ENCODE data around the gene KRTAP10-11. TPM values are rescaled to one million over a fixed set of nuclear protein-coding genes. Genes with fewer than 3 reads are reported as not detected.
"Not testable (repeated sequence)": the region's sequence is repeated elsewhere in the genome, so short reads cannot be mapped to it uniquely, and the experiment has no call there.

KRTAP10-11 gene
- total and polyA plus RNA-seq, 4 donors: not detected

DNA sequence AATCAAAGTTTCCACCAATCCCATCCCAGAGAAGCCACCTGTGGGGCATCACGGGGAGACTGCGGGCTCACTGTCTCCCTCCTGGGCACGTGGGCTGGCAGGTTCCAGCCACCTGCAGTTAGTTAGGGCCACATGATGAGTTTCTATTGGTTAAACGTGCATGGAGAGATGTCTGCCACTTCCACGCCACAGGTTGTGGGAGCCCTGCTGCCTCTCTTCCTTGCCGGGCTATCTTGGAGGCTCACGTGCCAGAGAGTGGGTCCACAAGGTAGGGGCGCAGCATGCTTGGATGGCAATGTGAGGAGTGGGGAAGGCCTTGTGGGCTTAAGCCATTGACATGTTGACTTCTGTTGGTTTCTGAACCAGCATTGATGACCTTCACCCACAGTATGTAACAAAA is 42.3 kb upstream of the KRTAP10-11 start:
- no peak overlapping the region for H3K27ac ChIP-seq (ENCODE audit: low read depth, low read length)
- 92% methylated on average over 5 of the region's 8 CpGs for WGBS (ENCODE audit: insufficient coverage)
- no peaks in the 10 kb centered on the region for H3K27me3 ChIP-seq (ENCODE audit: control insufficient read depth, insufficient read depth, low read length)
- no peaks in the 10 kb centered on the region for H3K9me3 ChIP-seq (ENCODE audit: control insufficient read depth, insufficient read depth, low read length)
- H3K4me1 ChIP-seq (ENCODE audit: control insufficient read depth, insufficient read depth, low read length): no peaks in the 10 kb centered on the region
- no peak overlapping the region for H3K4me3 ChIP-seq (ENCODE audit: low read depth, low read length)
- no peak for DNase-seq (ENCODE audit: low read depth in 4 of 6, low spot score in 6 of 6)
- no peaks in the 10 kb centered on the region for H3K36me3 ChIP-seq (ENCODE audit: control insufficient read depth, insufficient read depth, low read length)

DNA sequence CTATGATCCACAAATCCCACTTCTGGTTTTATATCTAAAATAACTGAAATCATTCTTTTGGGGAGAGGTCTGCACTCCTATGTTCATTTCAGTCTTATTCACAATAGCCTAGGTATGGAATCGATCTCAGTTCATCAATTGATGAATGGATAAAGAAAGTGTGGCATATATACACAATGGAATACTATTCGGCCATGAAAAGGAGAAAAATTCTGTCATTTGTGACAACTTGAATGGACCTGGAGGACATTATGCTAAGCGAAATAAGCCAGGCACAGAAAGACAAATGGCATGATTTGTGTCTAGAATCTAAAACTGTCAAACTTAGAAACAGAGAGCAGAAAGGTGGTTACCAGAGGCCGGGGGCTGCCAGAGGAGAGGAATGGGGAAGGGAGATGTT is 39.7 kb upstream of the KRTAP10-11 start:
- DNase-seq (ENCODE audit: low read depth in 4 of 6, low spot score in 6 of 6): no peak
- Histone ChIP-seq H3K9me3 (ENCODE audit: control insufficient read depth, insufficient read depth, low read length) (peaks cover 6% of the 10 kb centered on the region), H3K27me3 (ENCODE audit: control insufficient read depth, insufficient read depth, low read length) (no peaks in the 10 kb centered on the region), H3K36me3 (ENCODE audit: control insufficient read depth, insufficient read depth, low read length) (no peaks in the 10 kb centered on the region), H3K27ac (ENCODE audit: low read depth, low read length) (no peak overlapping the region), H3K4me1 (ENCODE audit: control insufficient read depth, insufficient read depth, low read length) (no peaks in the 10 kb centered on the region), H3K4me3 (ENCODE audit: low read depth, low read length) (no peak overlapping the region)
- WGBS (ENCODE audit: insufficient coverage): 74% methylated on average over 2 of the region's 4 CpGs

GRCh38 chr21:44609193-44609592 is 37.0 kb upstream of the KRTAP10-11 start:
- Histone ChIP-seq H3K4me3 (ENCODE audit: low read depth, low read length) (no peak overlapping the region), H3K9me3 (ENCODE audit: control insufficient read depth, insufficient read depth, low read length) (peaks cover 6% of the 10 kb centered on the region), H3K27ac (ENCODE audit: low read depth, low read length) (no peak overlapping the region), H3K36me3 (ENCODE audit: control insufficient read depth, insufficient read depth, low read length) (no peaks in the 10 kb centered on the region), H3K4me1 (ENCODE audit: control insufficient read depth, insufficient read depth, low read length) (no peaks in the 10 kb centered on the region), H3K27me3 (ENCODE audit: control insufficient read depth, insufficient read depth, low read length) (no peaks in the 10 kb centered on the region)
- DNase-seq (ENCODE audit: low read depth in 4 of 6, low spot score in 6 of 6): no peak

DNA sequence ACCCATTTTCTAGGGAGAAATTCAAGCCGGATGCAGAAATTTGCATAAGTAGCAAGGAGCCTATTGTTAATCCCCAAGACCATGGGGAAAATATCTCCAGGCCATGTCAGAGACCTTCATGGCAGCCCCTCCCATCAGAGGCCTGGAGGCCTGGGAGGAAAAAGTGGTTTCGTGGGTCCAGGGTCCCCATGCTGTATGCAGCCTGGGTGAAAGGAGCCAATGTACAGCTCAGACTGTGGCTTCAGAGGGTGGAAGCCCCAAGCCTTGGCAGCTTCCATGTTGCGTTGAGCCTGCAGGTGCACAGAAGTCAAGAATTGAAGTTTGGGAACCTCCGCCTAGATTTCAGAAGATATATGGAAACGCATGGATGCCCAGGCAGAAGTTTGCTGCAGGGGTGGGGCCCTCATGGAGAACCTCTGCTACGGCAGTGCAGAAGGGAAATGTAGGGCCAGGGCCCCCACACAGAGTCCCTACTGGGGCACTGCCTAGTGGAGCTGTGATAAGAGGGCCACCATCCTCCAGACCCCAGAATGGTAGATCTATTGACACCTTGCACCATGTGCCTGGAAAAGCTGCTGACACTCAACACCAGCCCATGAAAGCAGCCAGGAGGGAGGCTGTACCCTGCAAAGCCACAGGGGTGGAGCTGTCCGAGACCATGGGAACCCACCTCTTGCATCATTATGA is 35.9 kb upstream of the KRTAP10-11 start:
- DNase-seq (ENCODE audit: low read depth in 4 of 6, low spot score in 6 of 6); H3K27me3 ChIP-seq (ENCODE audit: control insufficient read depth, insufficient read depth, low read length); H3K4me1 ChIP-seq (ENCODE audit: control insufficient read depth, insufficient read depth, low read length); H3K36me3 ChIP-seq (ENCODE audit: control insufficient read depth, insufficient read depth, low read length); H3K4me3 ChIP-seq (ENCODE audit: low read depth, low read length); H3K9me3 ChIP-seq (ENCODE audit: control insufficient read depth, insufficient read depth, low read length); H3K27ac ChIP-seq (ENCODE audit: low read depth, low read length): not testable (repeated sequence)
- 98% methylated on average over 6 of the region's 7 CpGs for WGBS (ENCODE audit: insufficient coverage)

DNA sequence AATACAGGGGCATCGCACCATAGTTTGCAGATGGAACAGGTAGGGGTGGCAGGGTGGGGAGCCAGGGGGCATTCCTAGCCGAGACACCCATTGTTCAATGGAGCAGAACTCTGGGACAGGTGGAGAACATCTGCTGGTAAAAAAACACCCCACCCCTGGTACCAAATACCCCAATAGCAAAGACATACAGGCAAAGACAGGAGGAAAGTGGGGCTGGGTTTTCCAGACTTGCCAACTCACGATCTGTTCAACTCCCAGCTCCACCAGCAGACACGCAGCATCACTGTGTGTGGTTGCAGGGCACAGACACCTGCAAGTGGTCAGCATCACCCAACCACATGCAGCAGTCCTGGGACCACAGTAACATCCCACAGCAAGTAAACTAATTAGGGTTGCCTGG is 34.7 kb upstream of the KRTAP10-11 start:
- DNase-seq (ENCODE audit: low read depth in 4 of 6, low spot score in 6 of 6): no peak
- Histone ChIP-seq H3K4me3 (ENCODE audit: low read depth, low read length) (no peak overlapping the region), H3K4me1 (ENCODE audit: control insufficient read depth, insufficient read depth, low read length) (no peaks in the 10 kb centered on the region), H3K27me3 (ENCODE audit: control insufficient read depth, insufficient read depth, low read length) (no peaks in the 10 kb centered on the region), H3K36me3 (ENCODE audit: control insufficient read depth, insufficient read depth, low read length) (no peaks in the 10 kb centered on the region), H3K27ac (ENCODE audit: low read depth, low read length) (no peak overlapping the region), H3K9me3 (ENCODE audit: control insufficient read depth, insufficient read depth, low read length) (peaks cover 6% of the 10 kb centered on the region)
- 95% methylated on average over 3 of the region's 4 CpGs for WGBS (ENCODE audit: insufficient coverage)

- Histone ChIP-seq H3K4me1 (ENCODE audit: control insufficient read depth, insufficient read depth, low read length) (no peaks in the 10 kb centered on the region), H3K27me3 (ENCODE audit: control insufficient read depth, insufficient read depth, low read length) (no peaks in the 10 kb centered on the region), H3K4me3 (ENCODE audit: low read depth, low read length) (no peak within 1 kb of the TSS), H3K36me3 (ENCODE audit: control insufficient read depth, insufficient read depth, low read length) (no peaks in the 10 kb centered on the region), H3K9me3 (ENCODE audit: control insufficient read depth, insufficient read depth, low read length) (peaks cover 6% of the 10 kb centered on the region), H3K27ac (ENCODE audit: low read depth, low read length) (no peak within 1 kb of the TSS)
- DNase-seq (ENCODE audit: low read depth in 4 of 6, low spot score in 6 of 6): no peak
- WGBS (ENCODE audit: insufficient coverage): 86% methylated on average over 8 of the region's 8 CpGs
Measured at GRCh38 chr21:44612029-44612486, 34.2 kb upstream of the KRTAP10-11 start, which contains the start of gene KRTAP10-8. Gene KRTAP10-8 (plus strand): TSS chr21:44612079. CDS start chr21:44612101, 22 bp downstream.

DNA sequence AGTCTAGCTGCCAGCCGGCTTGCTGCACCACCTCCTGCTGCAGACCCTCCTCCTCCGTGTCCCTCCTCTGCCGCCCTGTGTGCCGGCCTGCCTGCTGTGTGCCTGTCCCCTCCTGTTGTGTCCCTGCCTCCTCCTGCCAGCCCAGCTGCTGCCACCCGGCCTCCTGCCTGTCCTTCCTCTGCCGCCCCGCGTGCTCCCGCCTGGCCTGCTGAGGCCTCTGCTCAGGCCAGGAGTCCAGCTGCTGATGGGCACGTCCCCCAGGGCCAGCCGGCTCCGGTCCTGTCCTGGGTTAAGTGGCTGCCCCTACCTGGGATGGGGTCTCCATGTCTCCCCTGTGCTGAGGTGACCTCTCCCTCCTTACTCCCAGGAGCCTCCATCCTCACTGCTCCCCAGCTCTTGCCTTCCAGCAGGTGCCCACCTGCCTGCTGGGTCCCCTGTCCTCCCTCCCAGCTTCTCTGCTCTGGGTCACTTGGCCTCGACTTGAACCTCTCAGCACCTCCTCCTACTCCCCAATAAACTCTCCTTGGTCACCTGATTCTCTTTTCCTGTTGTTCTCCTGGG is 33.5 kb upstream of the KRTAP10-11 start:
- 80% methylated on average over 13 of the region's 13 CpGs for WGBS (ENCODE audit: insufficient coverage)
- Histone ChIP-seq H3K4me3 (ENCODE audit: low read depth, low read length) (no peak overlapping the region), H3K36me3 (ENCODE audit: control insufficient read depth, insufficient read depth, low read length) (no peaks in the 10 kb centered on the region), H3K27ac (ENCODE audit: low read depth, low read length) (no peak overlapping the region), H3K4me1 (ENCODE audit: control insufficient read depth, insufficient read depth, low read length) (no peaks in the 10 kb centered on the region), H3K27me3 (ENCODE audit: control insufficient read depth, insufficient read depth, low read length) (no peaks in the 10 kb centered on the region), H3K9me3 (ENCODE audit: control insufficient read depth, insufficient read depth, low read length) (peaks cover 6% of the 10 kb centered on the region)
- no peak for DNase-seq (ENCODE audit: low read depth in 4 of 6, low spot score in 6 of 6)

DNA sequence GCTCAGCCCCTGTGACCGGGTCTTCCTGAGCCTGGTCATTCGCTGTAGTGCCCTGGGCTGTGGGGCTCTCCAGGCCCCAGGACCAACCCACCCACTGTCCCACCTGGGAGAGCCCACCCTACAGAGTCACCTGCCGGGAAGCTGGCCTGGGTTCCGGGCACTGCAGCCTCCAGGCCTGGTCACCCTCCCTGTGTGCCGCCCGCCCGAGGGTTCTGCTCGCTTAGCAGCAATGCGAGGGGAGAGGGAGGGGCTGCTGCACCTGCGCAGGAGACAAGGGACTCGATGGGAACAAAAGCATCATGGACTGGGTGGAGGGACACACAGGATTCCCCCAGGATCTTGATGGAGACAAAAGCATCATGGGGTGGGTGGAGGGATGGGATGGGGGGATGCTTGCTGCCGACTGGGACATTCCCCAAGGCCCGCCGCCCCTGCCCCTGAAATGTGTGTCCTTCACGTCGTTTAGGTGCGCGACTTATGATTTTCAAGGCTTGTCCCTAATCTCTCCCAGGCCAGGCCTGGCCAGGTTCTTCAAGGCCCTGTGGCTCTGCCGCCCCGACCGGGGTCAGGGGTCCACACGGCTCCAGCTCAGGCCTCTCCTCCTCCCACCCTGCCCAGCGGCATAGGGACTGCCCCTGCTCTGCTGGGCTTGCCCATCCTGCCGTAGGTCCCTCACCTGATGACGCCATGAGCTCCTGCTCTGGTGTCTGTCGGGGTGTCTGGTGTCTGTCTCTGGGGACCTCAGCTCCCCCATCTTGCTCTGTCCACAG is 32.6 kb upstream of the KRTAP10-11 start:
- H3K27me3 ChIP-seq (ENCODE audit: control insufficient read depth, insufficient read depth, low read length): no peaks in the 10 kb centered on the region
- H3K4me1 ChIP-seq (ENCODE audit: control insufficient read depth, insufficient read depth, low read length): no peaks in the 10 kb centered on the region
- H3K27ac ChIP-seq (ENCODE audit: low read depth, low read length): no peak overlapping the region
- 91% methylated on average over 26 of the region's 26 CpGs for WGBS (ENCODE audit: insufficient coverage)
- no peaks in the 10 kb centered on the region for H3K36me3 ChIP-seq (ENCODE audit: control insufficient read depth, insufficient read depth, low read length)
- no peak for DNase-seq (ENCODE audit: low read depth in 4 of 6, low spot score in 6 of 6)
- H3K9me3 ChIP-seq (ENCODE audit: control insufficient read depth, insufficient read depth, low read length): peaks cover 6% of the 10 kb centered on the region
- H3K4me3 ChIP-seq (ENCODE audit: low read depth, low read length): no peak overlapping the region

GRCh38 chr21:44614161-44614631 is 32.0 kb upstream of the KRTAP10-11 start:
- Histone ChIP-seq H3K4me3 (ENCODE audit: low read depth, low read length) (no peak overlapping the region), H3K27me3 (ENCODE audit: control insufficient read depth, insufficient read depth, low read length) (no peaks in the 10 kb centered on the region), H3K4me1 (ENCODE audit: control insufficient read depth, insufficient read depth, low read length) (no peaks in the 10 kb centered on the region), H3K27ac (ENCODE audit: low read depth, low read length) (no peak overlapping the region), H3K36me3 (ENCODE audit: control insufficient read depth, insufficient read depth, low read length) (no peaks in the 10 kb centered on the region), H3K9me3 (ENCODE audit: control insufficient read depth, insufficient read depth, low read length) (peaks cover 6% of the 10 kb centered on the region)
- WGBS (ENCODE audit: insufficient coverage): 81% methylated on average over 14 of the region's 20 CpGs
- no peak for DNase-seq (ENCODE audit: low read depth in 4 of 6, low spot score in 6 of 6)

Measured in spinal cord (tissue), 10 donors.